ENCODE results near the gene STON1. TPM values are rescaled to one million over a fixed set of nuclear protein-coding genes. Genes with fewer than 3 reads are reported as not detected.
"Not testable (repeated sequence)": the region's sequence is repeated elsewhere in the genome, so short reads cannot be mapped to it uniquely, and the experiment has no call there.

STON1 gene
- total RNA-seq, 1 donor, result 24.6 TPM

DNA sequence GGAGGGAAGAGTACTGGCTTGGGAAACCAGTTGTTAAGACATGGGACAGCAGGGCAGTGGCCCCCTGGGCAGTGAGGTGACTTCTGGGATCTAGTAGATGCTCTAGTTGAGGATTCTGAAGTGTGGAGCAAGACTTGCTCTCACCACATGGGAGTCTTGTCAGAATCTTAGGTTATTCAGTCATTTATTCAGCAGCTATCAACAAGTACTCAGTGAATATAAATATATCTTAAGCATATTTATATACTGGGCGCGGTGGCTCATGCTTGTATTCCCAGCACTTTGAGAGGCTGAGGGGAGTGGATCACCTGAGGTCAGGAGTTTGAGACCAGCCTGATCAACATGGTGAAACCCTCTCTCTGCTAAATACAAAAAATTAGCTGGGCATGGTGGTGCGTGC, 20.0 kb downstream of the STON1 start:
- TF ChIP-seq, protein P1, sequence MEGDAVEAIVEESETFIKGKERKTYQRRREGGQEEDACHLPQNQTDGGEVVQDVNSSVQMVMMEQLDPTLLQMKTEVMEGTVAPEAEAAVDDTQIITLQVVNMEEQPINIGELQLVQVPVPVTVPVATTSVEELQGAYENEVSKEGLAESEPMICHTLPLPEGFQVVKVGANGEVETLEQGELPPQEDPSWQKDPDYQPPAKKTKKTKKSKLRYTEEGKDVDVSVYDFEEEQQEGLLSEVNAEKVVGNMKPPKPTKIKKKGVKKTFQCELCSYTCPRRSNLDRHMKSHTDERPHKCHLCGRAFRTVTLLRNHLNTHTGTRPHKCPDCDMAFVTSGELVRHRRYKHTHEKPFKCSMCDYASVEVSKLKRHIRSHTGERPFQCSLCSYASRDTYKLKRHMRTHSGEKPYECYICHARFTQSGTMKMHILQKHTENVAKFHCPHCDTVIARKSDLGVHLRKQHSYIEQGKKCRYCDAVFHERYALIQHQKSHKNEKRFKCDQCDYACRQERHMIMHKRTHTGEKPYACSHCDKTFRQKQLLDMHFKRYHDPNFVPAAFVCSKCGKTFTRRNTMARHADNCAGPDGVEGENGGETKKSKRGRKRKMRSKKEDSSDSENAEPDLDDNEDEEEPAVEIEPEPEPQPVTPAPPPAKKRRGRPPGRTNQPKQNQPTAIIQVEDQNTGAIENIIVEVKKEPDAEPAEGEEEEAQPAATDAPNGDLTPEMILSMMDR (IDR thresholded peaks at IDR 0.05; ENCODE audit: insufficient read depth, low read length), result no peak
- H3K4me3 ChIP-seq (ENCODE audit: low read depth, low read length), result no peak overlapping the region
- no peak for DNase-seq (ENCODE audit: low read depth)

DNA sequence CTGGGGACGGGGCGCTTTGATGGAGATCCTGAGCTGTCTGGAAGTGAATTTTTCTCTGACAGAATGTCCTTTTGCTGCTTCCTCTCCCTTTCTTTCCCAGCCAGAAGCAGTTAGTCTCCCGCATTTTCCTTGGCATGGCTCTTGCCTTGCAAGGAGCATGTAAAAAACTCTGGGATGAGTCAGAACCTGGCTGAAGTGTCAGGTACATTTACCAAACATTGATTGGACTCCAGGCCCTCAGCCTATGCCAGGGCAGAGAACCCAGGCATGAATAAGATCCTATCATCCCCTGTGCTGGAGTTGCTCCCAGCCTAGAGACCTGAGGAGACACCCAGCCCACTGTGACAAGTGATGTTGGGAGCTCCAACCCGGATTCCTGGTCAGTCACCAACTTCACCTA, 21.6 kb downstream of the STON1 start:
- H3K4me3 ChIP-seq (ENCODE audit: low read depth, low read length), result no peak overlapping the region
- DNase-seq (ENCODE audit: low read depth), result peak; percentile 58
- TF ChIP-seq, protein P1 (IDR thresholded peaks at IDR 0.05; ENCODE audit: insufficient read depth, low read length), result no peak

DNA sequence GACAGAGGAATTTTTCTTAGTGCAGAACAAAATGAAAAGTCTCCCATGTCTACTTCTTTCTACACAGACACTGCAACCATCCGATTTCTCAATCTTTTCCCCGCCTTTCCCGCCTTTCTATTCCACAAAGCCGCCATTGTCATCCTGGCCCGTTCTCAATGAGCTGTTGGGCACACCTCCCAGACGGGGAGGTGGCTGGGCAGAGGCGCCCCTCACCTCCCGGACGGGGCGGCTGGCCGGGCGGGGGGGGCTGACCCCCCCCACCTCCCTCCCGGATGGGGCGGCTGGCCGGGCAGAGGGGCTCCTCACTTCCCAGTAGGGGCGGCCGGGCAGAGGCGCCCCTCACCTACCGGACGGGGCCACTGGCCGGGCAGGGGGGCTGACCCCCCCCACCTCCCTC, 25.1 kb downstream of the STON1 start:
- not testable (repeated sequence) for DNase-seq (ENCODE audit: low read depth); H3K4me3 ChIP-seq (ENCODE audit: low read depth, low read length)

DNA sequence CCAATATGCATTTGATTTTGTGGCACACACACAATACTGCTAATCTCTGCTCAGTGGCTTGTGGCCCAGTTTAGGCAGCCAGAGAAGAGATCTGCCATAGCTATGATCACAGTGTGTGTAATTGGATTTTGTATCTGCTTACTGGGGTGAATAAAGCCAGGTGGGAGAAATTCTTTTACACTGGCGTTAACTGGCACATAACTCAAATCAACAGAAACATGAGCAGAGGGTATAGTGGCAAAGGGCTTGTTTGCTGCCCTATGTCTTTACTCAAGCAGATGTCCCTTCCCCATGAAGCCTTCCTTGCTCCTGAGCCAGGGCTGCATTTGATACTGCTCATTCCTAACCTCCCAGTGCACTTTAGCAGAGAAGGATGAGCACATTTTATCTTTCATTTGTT, 28.5 kb downstream of the STON1 start:
- TF ChIP-seq, protein P1 (IDR thresholded peaks at IDR 0.05; ENCODE audit: insufficient read depth, low read length), result no peak
- no peak overlapping the region for H3K4me3 ChIP-seq (ENCODE audit: low read depth, low read length)
- DNase-seq (ENCODE audit: low read depth), result no peak

DNA sequence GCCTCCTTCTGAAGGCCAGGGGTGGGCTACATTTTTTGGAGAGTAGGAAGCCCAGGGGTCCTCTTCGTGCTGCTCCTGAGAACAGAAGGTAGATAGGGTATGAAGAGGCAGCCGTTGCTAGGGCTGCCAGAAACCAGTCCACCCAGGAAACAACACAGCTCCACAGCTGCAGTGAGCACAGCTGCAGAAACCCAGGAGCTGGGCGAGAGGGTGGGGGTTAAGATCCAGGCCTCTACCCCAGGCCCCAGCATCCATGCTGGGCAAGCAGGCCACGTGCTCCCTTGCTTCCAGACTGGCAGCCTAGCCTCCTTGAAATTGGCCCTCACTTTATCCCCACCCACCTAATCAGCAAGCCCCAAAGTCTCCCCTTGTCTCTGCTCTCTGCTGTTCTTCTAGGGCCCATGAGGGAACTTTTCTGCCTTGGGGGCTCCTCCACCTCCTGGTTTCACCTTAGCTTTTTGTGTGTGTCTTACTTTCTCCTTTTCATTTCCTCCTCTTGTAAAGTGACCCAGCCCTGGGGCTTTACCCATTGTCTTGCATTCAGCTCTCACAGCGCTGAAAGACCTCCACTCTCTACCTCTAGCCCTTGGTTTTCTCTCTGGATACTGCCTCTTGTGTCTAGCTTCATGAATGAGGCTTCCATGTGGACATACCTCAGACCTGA, 30.7 kb downstream of the STON1 start:
- TF ChIP-seq, protein P1 (IDR thresholded peaks at IDR 0.05; ENCODE audit: insufficient read depth, low read length), result no peak
- H3K4me3 ChIP-seq (ENCODE audit: low read depth, low read length), result no peak overlapping the region
- DNase-seq (ENCODE audit: low read depth), result no peak

DNA sequence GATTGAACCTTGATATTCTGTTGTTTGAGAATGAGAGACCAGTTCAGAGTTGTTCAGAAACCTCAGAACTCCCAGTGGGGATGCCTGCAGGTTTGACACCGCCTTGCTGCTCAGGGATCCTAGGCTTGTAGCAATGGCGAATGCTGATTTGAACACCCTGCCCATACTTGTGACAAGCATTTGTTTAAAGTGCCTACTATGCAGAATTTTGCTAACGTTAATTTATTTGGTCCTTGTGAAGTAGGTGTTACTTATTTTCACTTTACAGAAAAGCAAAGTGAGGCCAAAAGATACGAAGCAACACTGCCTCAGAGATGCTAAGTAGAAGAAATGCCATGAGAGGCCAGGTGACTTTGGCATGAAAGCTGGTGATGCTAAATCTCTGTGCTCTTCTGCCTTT, 32.3 kb downstream of the STON1 start:
- DNase-seq (ENCODE audit: low read depth), result no peak
- TF ChIP-seq, protein P1 (IDR thresholded peaks at IDR 0.05; ENCODE audit: insufficient read depth, low read length), result no peak
- H3K4me3 ChIP-seq (ENCODE audit: low read depth, low read length), result no peak overlapping the region

DNA sequence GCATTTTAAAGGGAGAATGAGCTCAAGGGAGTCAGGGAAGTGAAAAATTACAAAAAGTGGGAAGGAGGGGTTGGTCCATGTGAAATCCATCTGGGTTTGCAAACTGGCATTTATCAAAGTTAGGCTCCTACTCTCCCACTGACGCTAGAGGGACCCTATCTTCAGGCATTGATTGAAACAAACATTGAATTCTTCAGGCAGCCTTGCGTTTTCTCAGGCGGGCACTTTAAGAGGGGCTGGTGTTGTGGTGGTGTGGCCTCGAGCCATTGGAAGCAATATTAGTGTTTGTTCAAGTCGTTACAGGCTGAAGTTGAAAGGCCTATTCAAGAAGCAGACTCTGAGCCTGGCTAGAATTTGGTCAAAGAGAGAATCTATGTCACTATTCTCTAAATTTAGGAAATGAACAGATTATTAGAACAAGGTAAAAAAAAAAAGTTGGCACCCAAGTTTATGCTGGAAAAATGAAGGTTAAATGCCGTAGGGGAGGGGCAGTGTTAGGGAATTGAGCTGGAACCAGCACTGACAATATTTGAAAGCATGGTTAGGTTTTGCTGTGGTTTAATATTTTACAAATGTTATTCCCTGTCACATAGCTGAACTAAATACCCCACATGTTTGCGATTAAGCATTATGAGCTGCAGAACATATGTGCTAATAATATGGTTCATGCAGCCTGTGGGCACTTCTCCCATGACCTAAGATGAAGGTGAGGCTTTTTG, 36.8 kb downstream of the STON1 start:
- TF ChIP-seq, protein P1 (IDR thresholded peaks at IDR 0.05; ENCODE audit: insufficient read depth, low read length), result peak; percentile 59
- H3K4me3 ChIP-seq (ENCODE audit: low read depth, low read length), result no peak overlapping the region
- peak; percentile 36 for DNase-seq (ENCODE audit: low read depth)
